H1 (cell line): ENCODE results near the gene CHI3L2. TPM values are rescaled to one million over a fixed set of nuclear protein-coding genes. Genes with fewer than 3 reads are reported as not detected.

Source experiments
- ATF2 ChIP-seq: IDR thresholded peaks from 2 replicates; pipeline ENCODE4 v1.6.1; 2012; ENCODE audit warnings: low read length, inconsistent platforms
- CHD7 ChIP-seq: fragments of 300-600 bp; sonication (generic); IDR thresholded peaks from 2 replicates; pipeline ENCODE4 v1.7.1; 2012; ENCODE audit warnings: low read length, moderate library complexity, mild to moderate bottlenecking, inconsistent platforms; ENCODE audit not compliant: insufficient replicate concordance
- GTF2F1 ChIP-seq: IDR thresholded peaks from 2 replicates; pipeline ENCODE4 v1.6.1; 2012; ENCODE audit warnings: low read depth, low read length, improper control_type of control experiment, borderline replicate concordance
- KDM1A ChIP-seq: fragments of 200-600, 300-600 bp; sonication (generic); IDR thresholded peaks from 2 replicates; pipeline ENCODE4 v1.7.1; 2016; ENCODE audit warnings: mild to moderate bottlenecking, low read length, borderline replicate concordance
- KDM4A ChIP-seq: IDR thresholded peaks from one replicate; pipeline ENCODE4 v1.7.1; 2012; ENCODE audit warnings: low read depth, mild to moderate bottlenecking, moderate library complexity, low read length, inconsistent platforms; ENCODE audit not compliant: severe bottlenecking
- PHF8 ChIP-seq: fragments of 200-600 bp; sonication (generic); conservative IDR thresholded peaks from 2 replicates; pipeline ENCODE4 v1.7.1; 2012; ENCODE audit warnings: low read depth, mild to moderate bottlenecking, inconsistent platforms, low read length, moderate library complexity
- RNF2 ChIP-seq: fragments of 200-900, 300-1000 bp; sonication (generic); IDR thresholded peaks from 2 replicates; pipeline ENCODE4 v1.7.1; 2016; ENCODE audit warnings: borderline replicate concordance, low read depth, mild to moderate bottlenecking, antibody characterized with exemption, low read length; ENCODE audit not compliant: poor library complexity, severe bottlenecking; ENCODE audit errors: missing control alignments
- SP4 ChIP-seq: IDR thresholded peaks from 2 replicates; pipeline ENCODE4 v1.6.1; 2012; ENCODE audit warnings: low read length, inconsistent platforms
- YY1 ChIP-seq: IDR thresholded peaks from 2 replicates; pipeline ENCODE4 v1.6.1; 2011; ENCODE audit warnings: low read depth, mild to moderate bottlenecking, low read length
- ZNF274 ChIP-seq: IDR thresholded peaks from 2 replicates; pipeline ENCODE4 v1.7.0; 2012; ENCODE audit warnings: low read length, borderline replicate concordance; ENCODE audit errors: extremely low read depth
- polyA plus RNA-seq, 7 experiments: library from polyadenylated mRNA; depleted of rRNA in 3 of 7; stranded (reverse) in 5 of 7; unstranded in 2 of 7; fragments of >200 nt in 5 of 7; fragments of 200-250 nt in 2 of 7; gene quantifications; 1 replicate in 5 of 7; 2 replicates in 1 of 7; 4 replicates in 1 of 7; pipeline versions ENCODE4 v1.2.1 to v1.2.3, GENCODE V29; 2011 to 2013; ENCODE audit warnings: missing spikeins in 2 of 7, mixed read lengths in 2 of 7
- total RNA-seq: library from RNA; stranded (reverse); fragmentation: NEBNext Ultra II Directional; extraction: Animal tissue kit (Norgen Biotek cat#: 25700); gene quantifications from 2 replicates; pipeline ENCODE4 v1.2.1, GENCODE V29; 2021

The CHI3L2 gene
- total and polyA plus RNA-seq, 2 of the 8 experiments (the other 6 are each of a cell fraction or from before 2014, with no cell fraction given) = not detected

DNA sequence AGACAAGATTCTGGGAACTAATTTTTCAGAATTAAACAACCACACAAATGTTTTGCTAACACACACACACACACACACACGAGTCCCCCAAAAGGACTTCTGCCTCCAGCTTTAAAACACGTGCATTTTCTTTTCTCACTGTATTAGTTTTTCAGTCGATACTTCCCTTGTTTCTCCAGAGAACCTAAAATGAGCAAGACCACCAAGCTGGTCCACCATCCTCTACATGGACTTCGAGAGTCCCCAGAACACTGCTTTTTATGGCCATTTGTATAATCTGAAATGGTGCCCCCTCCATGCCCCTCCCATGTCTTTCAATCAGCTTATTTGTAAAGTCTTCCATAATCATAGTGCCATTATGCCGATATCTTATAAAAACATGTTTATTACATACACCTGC lies 10.8 kb upstream of the CHI3L2 start (continued):
- TF ChIP-seq CHD7 (no peak), ATF2 (no peak), SP4 (no peak), GTF2F1 (no peak), ZNF274 (no peak), YY1 (no peak), KDM1A (no peak), RNF2 (no peak), KDM4A (no peak), PHF8 (no peak)
